Measurements from ENCODE around the gene NDEL1.
A peak's percentile ranks its signal among the peaks of the same experiment; 100 is the strongest.

Gene NDEL1

DNA sequence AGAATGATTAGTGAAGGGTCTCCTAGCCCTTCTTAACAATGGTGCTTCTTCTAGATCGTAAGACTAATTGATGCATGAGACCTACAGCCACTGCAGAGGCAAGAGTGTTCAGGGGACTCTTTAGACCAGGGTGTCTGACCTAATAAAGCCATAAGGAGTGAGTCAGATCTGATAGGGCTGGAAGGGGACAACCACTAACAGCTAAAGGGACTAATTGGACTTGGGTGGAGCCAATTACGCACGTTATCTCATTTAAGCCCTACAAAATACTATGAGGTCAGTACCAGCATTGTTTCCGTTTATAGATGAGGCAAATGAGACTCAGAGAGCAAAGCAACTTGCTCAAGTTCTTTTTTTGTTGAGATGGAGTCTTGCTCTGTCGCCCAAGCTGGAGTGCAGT is 23.6 kb upstream of the NDEL1 start:
- no peak for TF ChIP-seq Cebpa-rat (IDR thresholded peaks at IDR 0.05)

DNA sequence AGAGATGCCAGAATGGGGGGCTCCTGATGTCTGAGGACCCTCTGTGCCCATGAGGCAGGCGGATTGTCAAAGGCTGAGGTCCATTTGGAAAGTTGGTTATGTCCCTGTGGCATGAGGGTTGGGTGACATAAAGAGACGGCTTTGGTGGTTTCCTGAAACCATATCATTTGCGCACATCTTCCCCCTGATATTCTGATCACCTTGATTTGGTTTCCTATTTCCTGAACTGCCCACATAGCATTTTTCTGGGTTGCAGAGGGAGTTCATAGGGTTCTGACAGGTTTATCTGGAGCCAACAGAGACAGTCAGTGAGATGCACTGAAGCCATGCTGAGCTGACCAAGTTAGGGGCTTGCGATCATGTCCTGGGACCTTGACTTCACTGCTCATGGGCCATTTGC is 22.4 kb upstream of the NDEL1 start:
- Histone ChIP-seq H3K4me1 (peaks cover 0 to 31% (median 16%) of the 10 kb centered on the region in 10 experiments; a peak in 13 of 20 replicates), H3K27me3 (no peaks in the 10 kb centered on the region)
- TF ChIP-seq Cebpa-rat (IDR thresholded peaks at IDR 0.05), result no peak

More for the DNA sequence above, 23.6 kb upstream of the NDEL1 start:
- Histone ChIP-seq H3K4me3 (no peak overlapping the region), H3K27me3 (no peaks in the 10 kb centered on the region), H3K4me1 (peaks cover 0 to 19% (median 8%) of the 10 kb centered on the region in 10 experiments; a peak in 11 of 20 replicates), H3K4me2 (0 out of 22 replicates have a peak overlapping the region, but pooled peaks of 1 of the 11 experiments have one; percentile 0), H4K20me1 (no peaks in the 10 kb centered on the region), H3K36me3 (no peaks in the 10 kb centered on the region), H3K27ac (no peak overlapping the region), H3K9me3 (replicated peaks in 1 of 11) (peaks cover 0 to 5% (median 0%) of the 10 kb centered on the region in 11 experiments; a peak in 1 of 22 replicates), H3K9ac (no peak overlapping the region)

DNA sequence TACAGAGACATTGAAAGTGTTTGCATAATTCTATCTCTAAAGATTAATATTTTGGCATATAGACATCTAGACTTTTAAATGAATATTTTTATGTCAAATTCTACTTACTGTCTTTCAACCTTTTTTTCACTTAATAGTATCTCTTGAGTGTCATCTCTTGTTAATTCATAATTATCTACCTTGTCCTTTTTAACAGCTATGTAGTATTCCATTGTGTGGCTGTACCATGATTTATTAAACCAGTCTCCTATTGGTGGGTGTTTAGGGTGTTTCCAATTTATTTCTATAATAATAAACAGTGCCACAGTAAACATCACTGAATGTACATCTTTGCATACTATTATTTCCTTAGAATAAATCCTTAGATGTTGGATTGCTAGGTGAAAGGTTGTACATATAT is 21.7 kb upstream of the NDEL1 start:
- peaks cover 0 to 32% (median 16%) of the 10 kb centered on the region in 10 experiments; a peak in 13 of 20 replicates for H3K4me1 ChIP-seq
- H3K36me3 ChIP-seq, result no peaks in the 10 kb centered on the region
- no peaks in the 10 kb centered on the region for H4K20me1 ChIP-seq
- no peak overlapping the region for H3K4me2 ChIP-seq
- H3K9ac ChIP-seq, result no peak overlapping the region
- H3K27ac ChIP-seq, result no peak overlapping the region
- TF ChIP-seq Cebpa-rat (IDR thresholded peaks at IDR 0.05), result no peak
- peaks cover 0 to 6% (median 0%) of the 10 kb centered on the region in 11 experiments; a peak in 1 of 22 replicates for H3K9me3 ChIP-seq (replicated peaks in 1 of 11)
- no peaks in the 10 kb centered on the region for H3K27me3 ChIP-seq
- no peak overlapping the region for H3K4me3 ChIP-seq

More for the DNA sequence above, 22.4 kb upstream of the NDEL1 start:
- H3K9ac ChIP-seq, result no peak overlapping the region
- no peak overlapping the region for H3K4me3 ChIP-seq
- no peaks in the 10 kb centered on the region for H3K36me3 ChIP-seq
- no peak overlapping the region for H3K27ac ChIP-seq
- peak overlapping the region in 8 of 11 experiments; percentile 0 to 32 (median 22); a peak in 9 of 22 replicates for H3K4me2 ChIP-seq
- H4K20me1 ChIP-seq, result no peaks in the 10 kb centered on the region
- peaks cover 0 to 6% (median 0%) of the 10 kb centered on the region in 11 experiments; a peak in 1 of 22 replicates for H3K9me3 ChIP-seq (replicated peaks in 1 of 11)

DNA sequence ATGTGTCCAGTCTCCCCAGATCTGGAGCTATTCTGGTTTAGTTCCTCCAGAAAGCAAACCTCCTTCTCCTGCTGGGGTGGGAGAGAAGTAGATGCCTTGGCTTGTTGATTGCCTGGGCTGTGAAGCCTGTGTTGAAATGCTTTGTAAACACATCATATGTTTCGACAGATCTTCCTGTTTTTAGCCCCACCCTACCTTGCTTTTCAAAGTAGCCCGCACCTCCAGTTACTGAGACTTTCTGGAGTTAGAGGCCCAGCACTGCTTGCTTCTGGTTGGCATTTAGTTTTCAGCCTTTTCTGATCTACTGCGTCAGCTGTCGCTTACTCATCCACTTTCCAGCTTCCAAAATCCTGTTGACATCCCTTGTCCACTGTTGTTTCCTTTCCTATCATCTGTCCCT is 17.9 kb upstream of the NDEL1 start:
- H3K9ac ChIP-seq, result no peak overlapping the region; a peak in 1 of 22 replicates
- H3K4me2 ChIP-seq, result peak overlapping the region in 7 of 11 experiments; percentile 18 to 64 (median 39); a peak in 12 of 22 replicates
- TF ChIP-seq Cebpa-rat (IDR thresholded peaks at IDR 0.05), result 0 out of 22 replicates have a peak, but pooled peaks of 1 of the 11 experiments have one; percentile 12
- peaks cover 0 to 6% (median 0%) of the 10 kb centered on the region in 11 experiments; a peak in 1 of 22 replicates for H3K9me3 ChIP-seq (replicated peaks in 1 of 11)
- peaks cover 14 to 52% (median 25%) of the 10 kb centered on the region in 10 experiments; a peak in 19 of 20 replicates for H3K4me1 ChIP-seq
- peak overlapping the region in 5 of 11 experiments; percentile 15 to 55 (median 37); a peak in 6 of 22 replicates for H3K27ac ChIP-seq
- no peak overlapping the region for H3K4me3 ChIP-seq
- no peaks in the 10 kb centered on the region for H4K20me1 ChIP-seq
- no peaks in the 10 kb centered on the region for H3K27me3 ChIP-seq
- no peaks in the 10 kb centered on the region for H3K36me3 ChIP-seq

DNA sequence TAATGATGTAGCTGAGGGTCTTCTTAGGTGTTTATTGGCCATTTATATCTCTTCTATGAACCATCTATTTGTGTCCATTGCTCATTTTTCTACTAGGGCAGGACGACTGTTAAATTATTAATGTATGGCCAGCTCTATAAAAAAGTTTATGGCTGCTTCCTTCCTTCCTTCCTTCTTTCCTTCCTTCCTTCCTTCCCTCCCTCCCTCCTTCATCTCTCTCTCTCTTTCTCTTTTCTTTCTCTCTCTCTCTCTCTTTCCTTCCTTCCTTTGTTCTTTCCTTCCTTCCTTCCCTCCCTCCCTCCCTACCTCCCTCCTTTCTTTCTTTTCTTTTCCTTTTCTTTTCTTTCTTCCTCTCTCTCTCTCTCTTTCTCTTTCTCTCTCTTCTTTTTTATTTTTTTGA is 17.2 kb upstream of the NDEL1 start:
- peak overlapping the region in 6 of 11 experiments; percentile 18 to 64 (median 36); a peak in 4 of 22 replicates for H3K4me2 ChIP-seq
- H3K36me3 ChIP-seq, result no peaks in the 10 kb centered on the region
- peaks cover 0 to 6% (median 0%) of the 10 kb centered on the region in 11 experiments; a peak in 1 of 22 replicates for H3K9me3 ChIP-seq (replicated peaks in 1 of 11)
- H4K20me1 ChIP-seq, result no peaks in the 10 kb centered on the region
- H3K4me3 ChIP-seq, result no peak overlapping the region
- no peaks in the 10 kb centered on the region for H3K27me3 ChIP-seq
- H3K9ac ChIP-seq, result no peak overlapping the region
- peak overlapping the region in 3 of 11 experiments; percentile 33 to 37 (median 37); a peak in 3 of 22 replicates for H3K27ac ChIP-seq
- H3K4me1 ChIP-seq, result peaks cover 14 to 52% (median 19%) of the 10 kb centered on the region in 10 experiments; a peak in 19 of 20 replicates
- no peak for TF ChIP-seq Cebpa-rat (IDR thresholded peaks at IDR 0.05)

DNA sequence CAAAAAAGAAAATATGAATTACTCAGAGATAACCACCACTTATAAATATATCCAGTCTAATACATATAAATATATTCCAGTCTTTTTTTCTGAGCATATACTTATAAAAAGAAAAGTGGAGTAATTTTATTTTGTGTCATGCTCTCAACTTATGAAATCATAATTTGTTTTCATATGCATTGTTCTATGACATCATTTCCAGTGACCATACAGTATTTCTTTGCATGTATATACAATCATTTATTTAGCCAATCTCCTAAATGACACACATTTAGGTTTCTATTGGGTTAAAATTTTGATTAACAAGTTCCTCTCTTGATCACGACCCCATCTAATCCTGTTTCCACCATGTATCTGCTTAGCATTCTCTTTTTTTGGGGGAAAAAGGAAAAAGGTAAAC is 16.4 kb upstream of the NDEL1 start:
- peak overlapping the region in 1 of 11 experiments; percentile 73; a peak in 3 of 22 replicates for H3K4me2 ChIP-seq
- H3K27me3 ChIP-seq, result no peaks in the 10 kb centered on the region
- no peaks in the 10 kb centered on the region for H3K36me3 ChIP-seq
- H3K4me3 ChIP-seq, result no peak overlapping the region
- peak overlapping the region in 1 of 11 experiments; percentile 79; a peak in 2 of 22 replicates for H3K27ac ChIP-seq
- no peak overlapping the region for H3K9ac ChIP-seq
- peaks cover 0 to 6% (median 0%) of the 10 kb centered on the region in 11 experiments; a peak in 1 of 22 replicates for H3K9me3 ChIP-seq (replicated peaks in 1 of 11)
- TF ChIP-seq Cebpa-rat (IDR thresholded peaks at IDR 0.05), result no peak
- H4K20me1 ChIP-seq, result no peaks in the 10 kb centered on the region
- peaks cover 14 to 54% (median 18%) of the 10 kb centered on the region in 10 experiments; a peak in 19 of 20 replicates for H3K4me1 ChIP-seq

DNA sequence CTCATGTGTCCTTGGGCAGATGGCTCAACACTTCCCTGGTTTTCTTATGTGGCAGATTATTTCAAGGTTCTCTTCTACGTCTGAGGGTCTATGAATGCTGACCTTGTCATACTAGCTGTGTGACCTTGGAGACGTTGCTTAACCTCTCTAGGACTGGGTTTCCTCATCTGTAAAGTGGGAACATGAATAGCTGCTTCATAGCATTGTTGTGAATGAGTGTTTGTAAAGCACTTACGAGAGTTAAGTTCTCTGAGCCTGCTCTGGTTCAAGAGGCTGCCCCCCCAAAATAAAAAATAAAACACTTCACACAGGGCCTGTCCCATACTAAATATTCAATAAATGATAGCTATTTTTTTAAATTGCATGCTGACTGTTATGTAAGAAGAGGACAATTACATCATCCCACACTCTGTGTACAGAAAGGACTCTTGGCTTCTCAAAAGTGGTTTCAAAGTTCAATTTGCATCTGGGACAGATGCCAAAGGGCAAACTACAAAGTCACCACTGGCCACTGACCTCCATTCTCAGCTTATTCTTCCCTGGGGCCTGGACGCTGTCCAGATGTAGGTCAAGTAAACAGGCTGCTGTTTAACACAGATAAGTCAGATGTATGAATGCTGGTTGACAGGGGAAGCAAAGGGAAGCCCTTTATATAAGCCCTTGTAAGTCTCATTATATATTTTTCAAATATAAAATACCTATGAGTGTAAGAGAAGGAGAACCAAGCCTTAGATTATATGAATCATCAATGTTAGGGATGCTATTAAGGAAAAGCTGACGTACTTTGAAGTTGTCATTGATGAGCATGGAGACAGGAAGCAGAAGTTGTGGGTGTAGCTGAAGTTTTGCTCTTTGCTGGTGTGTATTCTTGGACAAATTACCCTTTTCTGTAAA is 15.4 kb upstream of the NDEL1 start:
- H3K4me2 ChIP-seq, result peak overlapping the region in 6 of 11 experiments; percentile 5 to 82 (median 51); a peak in 10 of 22 replicates
- TF ChIP-seq Cebpa-rat (IDR thresholded peaks at IDR 0.05), result no peak
- peaks cover 0 to 6% (median 0%) of the 10 kb centered on the region in 11 experiments; a peak in 1 of 22 replicates for H3K9me3 ChIP-seq (replicated peaks in 1 of 11)
- peak overlapping the region in 3 of 11 experiments; percentile 10 to 38 (median 18); a peak in 4 of 22 replicates for H3K9ac ChIP-seq
- no peaks in the 10 kb centered on the region for H4K20me1 ChIP-seq
- no peaks in the 10 kb centered on the region for H3K27me3 ChIP-seq
- peaks cover 14 to 54% (median 18%) of the 10 kb centered on the region in 10 experiments; a peak in 19 of 20 replicates for H3K4me1 ChIP-seq
- H3K27ac ChIP-seq, result peak overlapping the region in 3 of 11 experiments; percentile 47 to 79 (median 51); a peak in 4 of 22 replicates
- H3K4me3 ChIP-seq, result no peak overlapping the region
- no peaks in the 10 kb centered on the region for H3K36me3 ChIP-seq

DNA sequence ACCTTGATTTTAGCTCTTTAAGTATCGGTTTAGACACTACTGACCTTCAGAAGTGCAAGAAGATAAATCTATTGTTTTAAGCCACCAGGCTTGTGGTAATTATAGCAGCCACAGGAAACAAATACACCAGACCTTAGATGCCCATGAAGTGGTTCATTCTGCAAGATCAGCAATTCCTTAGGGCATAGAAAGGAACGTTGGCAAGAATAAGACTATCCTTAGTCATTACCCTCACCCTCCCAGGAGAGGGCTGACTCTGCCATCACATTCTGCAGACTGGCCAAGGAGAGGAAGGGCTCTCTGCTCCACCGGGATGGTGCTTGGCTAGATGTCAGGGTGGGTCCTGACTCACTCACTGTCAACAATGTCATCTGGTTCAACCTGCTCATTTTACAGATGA is 14.1 kb upstream of the NDEL1 start:
- TF ChIP-seq Cebpa-rat (IDR thresholded peaks at IDR 0.05), result no peak
- Histone ChIP-seq H3K9ac (peak overlapping the region in 3 of 11 experiments; percentile 9 to 60 (median 36); a peak in 4 of 22 replicates), H3K4me1 (peaks cover 14 to 54% (median 18%) of the 10 kb centered on the region in 10 experiments; a peak in 19 of 20 replicates)

More for the DNA sequence above, 14.1 kb upstream of the NDEL1 start:
- H3K27ac ChIP-seq, result peak overlapping the region in 3 of 11 experiments; percentile 43 to 79 (median 51); a peak in 5 of 22 replicates
- H3K9me3 ChIP-seq (replicated peaks in 1 of 11), result peaks cover 0 to 6% (median 0%) of the 10 kb centered on the region in 11 experiments; a peak in 1 of 22 replicates
- no peaks in the 10 kb centered on the region for H4K20me1 ChIP-seq
- no peak overlapping the region for H3K4me3 ChIP-seq
- H3K27me3 ChIP-seq, result no peaks in the 10 kb centered on the region
- H3K36me3 ChIP-seq, result no peaks in the 10 kb centered on the region
- H3K4me2 ChIP-seq, result peak overlapping the region; percentile 7 to 82 (median 37); a peak in 18 of 22 replicates
